ENCODE results near the gene ACTN3. TPM values are rescaled to one million over a fixed set of nuclear protein-coding genes. Genes with fewer than 3 reads are reported as not detected.

Gene ACTN3
- total RNA-seq = under 1 TPM; 0.18 to 0.30 (median 0.23) TPM
- total RNA-seq (2013) = 0.15 TPM
- total RNA-seq = 0 to 0.45 (median 0.17) reads per million in 29 experiments

DNA sequence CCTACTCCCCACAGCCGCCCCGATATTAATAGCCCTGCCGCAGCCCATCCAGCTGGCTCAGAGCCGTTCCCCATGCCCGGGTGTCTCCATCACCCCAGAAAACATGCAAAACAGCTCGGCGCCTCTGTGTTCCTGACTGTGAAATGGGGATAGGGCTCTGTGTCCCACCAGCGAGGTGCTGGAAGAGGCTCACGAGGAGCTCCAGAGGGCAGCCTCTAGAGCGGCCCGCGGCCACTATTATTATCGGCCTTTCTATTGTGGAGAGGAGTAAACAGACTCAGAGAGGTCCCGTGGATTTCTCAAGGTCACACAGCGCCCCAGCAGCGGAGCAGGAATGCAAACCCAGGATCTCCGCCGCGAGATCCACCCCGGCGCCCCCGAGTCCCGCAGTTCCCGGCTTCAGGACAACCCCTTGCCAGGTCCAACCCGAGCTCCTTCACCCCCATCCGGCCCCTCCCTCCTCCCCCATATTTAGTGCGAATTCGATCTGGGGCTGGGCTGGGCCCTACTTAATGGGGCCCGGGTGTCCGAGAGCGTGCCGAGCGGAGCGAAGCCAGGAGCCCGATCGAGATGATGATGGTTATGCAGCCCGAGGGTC, at the start of gene ACTN3:
Gene ACTN3 (plus strand): TSS at position 536 of the 598 bp plus-strand sequence. CDS start 35 bp downstream, at position 571.
- H3K27ac ChIP-seq (ENCODE audit: low read length) = peak within 1 kb of the TSS; percentile 82
- H3K9me3 Mint-ChIP-seq = no peaks in the 10 kb centered on the region
- H3K9me3 ChIP-seq = no peaks in the 10 kb centered on the region
- H3K27me3 Mint-ChIP-seq = no peaks in the 10 kb centered on the region
- peaks cover 14% of the 10 kb centered on the region for H3K36me3 Mint-ChIP-seq
- peaks cover 0 to 17% of the 10 kb centered on the region in 2 donors for H3K36me3 ChIP-seq (ENCODE audit: control insufficient read depth in 2 of 2, extremely low read depth in 1 of 2, insufficient read depth in 1 of 2, low read length in 1 of 2)
- peaks cover 8 to 42% of the 10 kb centered on the region in 2 experiments for H3K4me1 ChIP-seq (ENCODE audit: control insufficient read depth in 1 of 2, extremely low read depth in 1 of 2, insufficient read depth in 2 of 2, low read length in 2 of 2)
- peak within 1 kb of the TSS; percentile 57 to 86 for H3K4me3 ChIP-seq (ENCODE audit: control insufficient read depth in 1 of 2, extremely low read depth in 1 of 2, low read length in 1 of 2)
- H3K4me1 Mint-ChIP-seq = peaks cover 35 to 48% (median 44%) of the 10 kb centered on the region in 3 donors
- ChIA-PET POLR2A (interaction anchor here in 1 of 2 donors (1.8 kb wide), 1 partner anchor 73 kb away, joined by 7 read pairs; no protein-coding TSS in a partner anchor), CTCF (interaction anchor here (0.5 to 1.2 kb wide), 7 partner anchors 15 to 131 kb away, joined by 3 to 4 read pairs (median 3); partner anchors contain the start of genes CTSF (in 1 of the 2), PELI3 (in 1 of the 2), RBM14 (in 1 of the 2) and RBM4 (in 1 of the 2))
- H3K4me3 Mint-ChIP-seq = peak within 1 kb of the TSS; percentile 81 to 85 (median 85)
- DNase-seq (peak in 1 of 35 experiments; percentile 36), ATAC-seq (replicated peaks in 1 of 4) (peak in 1 of 4 experiments; percentile 0)
- WGBS (ENCODE audit: insufficient coverage) = 12% methylated on average over 23 of the region's 37 CpGs
- peaks cover 0 to 2% of the 10 kb centered on the region in 2 experiments for H3K27me3 ChIP-seq (replicated peaks in 1 of 2; ENCODE audit: control insufficient read depth in 2 of 2, extremely low read depth in 1 of 2, insufficient read depth in 2 of 2, low read length in 1 of 2)
- peak within 1 kb of the TSS; percentile 78 to 82 for H3K27ac Mint-ChIP-seq

DNA sequence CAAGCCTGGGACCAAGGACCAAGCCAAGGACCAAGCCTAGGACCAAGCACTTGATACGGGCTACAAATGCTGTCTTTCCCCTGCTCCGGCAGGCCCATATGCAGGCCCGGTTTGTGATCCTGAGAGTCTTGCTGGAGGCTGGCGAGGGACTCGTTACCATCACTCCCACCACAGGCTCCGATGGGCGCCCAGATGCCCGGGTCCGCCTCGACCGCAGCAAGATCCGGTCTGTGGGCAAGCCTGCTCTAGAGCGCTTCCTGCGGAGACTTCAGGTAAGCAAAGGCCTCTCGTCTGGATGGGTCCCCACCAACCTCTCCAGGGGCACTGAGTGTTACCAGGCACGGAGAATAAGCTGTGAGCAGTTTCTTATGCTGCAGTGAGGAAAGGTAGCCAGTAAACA, 49.5 kb upstream of the ACTN3 start:
- Mint-ChIP-seq H3K27me3 (no peaks in the 10 kb centered on the region), H3K27ac (no peak overlapping the region), H3K9me3 (no peaks in the 10 kb centered on the region), H3K4me1 (no peaks in the 10 kb centered on the region), H3K36me3 (peaks cover 26% of the 10 kb centered on the region), H3K4me3 (no peak overlapping the region)
- H3K27me3 ChIP-seq (replicated peaks in 1 of 2; ENCODE audit: control insufficient read depth in 2 of 2, extremely low read depth in 1 of 2, insufficient read depth in 2 of 2, low read length in 1 of 2) = no peaks in the 10 kb centered on the region
- no peak overlapping the region for H3K27ac ChIP-seq (ENCODE audit: low read length)
- WGBS (ENCODE audit: insufficient coverage) = 100% methylated on average over 14 of the region's 16 CpGs
- H3K9me3 ChIP-seq = no peaks in the 10 kb centered on the region
- no peak for ATAC-seq (replicated peaks in 1 of 4)
- no peaks in the 10 kb centered on the region for H3K4me1 ChIP-seq (ENCODE audit: control insufficient read depth in 1 of 2, extremely low read depth in 1 of 2, insufficient read depth in 2 of 2, low read length in 2 of 2)
- peaks cover 20 to 43% of the 10 kb centered on the region in 2 donors for H3K36me3 ChIP-seq (ENCODE audit: control insufficient read depth in 2 of 2, extremely low read depth in 1 of 2, insufficient read depth in 1 of 2, low read length in 1 of 2)
- DNase-seq = no peak
- no peak overlapping the region for H3K4me3 ChIP-seq (ENCODE audit: control insufficient read depth in 1 of 2, extremely low read depth in 1 of 2, low read length in 1 of 2)
- ChIA-PET POLR2A (no interaction called here), CTCF (interaction anchor here in 1 of 2 donors (0.6 kb wide), 1 partner anchor 120 kb away, joined by 4 read pairs; no protein-coding TSS in a partner anchor)

DNA sequence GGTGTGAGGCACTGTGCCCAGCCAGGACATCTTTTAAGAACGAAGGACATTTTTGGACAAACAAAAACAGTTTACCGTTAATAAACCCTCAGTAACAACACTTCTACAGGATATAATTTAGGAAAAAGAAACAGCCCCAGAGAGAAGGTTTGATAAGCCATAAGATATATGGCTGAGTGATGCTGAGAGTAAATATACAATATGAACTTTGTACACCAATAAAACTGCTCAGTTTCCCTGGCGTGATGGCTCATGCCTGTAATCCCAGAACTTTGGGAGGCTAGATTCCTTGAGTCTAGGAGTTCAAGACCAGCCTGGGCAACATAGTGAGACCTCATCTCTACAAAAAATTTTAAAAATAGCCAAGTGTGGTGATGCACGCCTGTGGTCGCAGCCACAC, 48.2 kb upstream of the ACTN3 start:
- ATAC-seq (replicated peaks in 1 of 4) = no peak
- H3K27me3 Mint-ChIP-seq = no peaks in the 10 kb centered on the region

DNA sequence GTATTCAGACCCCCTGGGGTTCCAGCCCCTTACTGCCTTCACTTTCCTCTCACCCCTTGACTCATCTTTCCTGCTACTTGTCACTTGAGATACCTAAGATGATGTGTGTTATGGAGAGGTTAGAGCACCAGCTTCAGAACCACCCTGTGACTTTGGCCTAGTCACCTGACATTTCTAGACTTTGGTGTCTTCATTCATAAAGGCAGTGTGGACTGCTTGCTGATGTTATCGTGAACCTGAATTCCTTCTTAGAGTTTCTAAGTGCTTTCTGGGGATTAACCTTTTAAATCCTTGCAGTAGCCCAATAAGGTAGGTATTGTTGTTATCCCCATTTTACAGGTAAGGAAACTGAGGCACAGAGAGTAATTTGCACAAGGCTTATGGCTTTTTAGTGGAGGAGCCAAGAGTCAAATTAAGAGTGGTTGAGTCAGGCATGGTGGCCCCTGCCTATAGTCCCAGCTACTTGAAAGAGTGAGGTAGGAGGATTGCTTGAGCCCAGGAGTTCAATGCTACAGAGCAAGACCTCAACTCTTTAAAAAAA, 41.4 kb upstream of the ACTN3 start:
- Histone ChIP-seq H3K4me3 (ENCODE audit: control insufficient read depth in 1 of 2, extremely low read depth in 1 of 2, low read length in 1 of 2) (no peak overlapping the region), H3K9me3 (no peaks in the 10 kb centered on the region), H3K27ac (ENCODE audit: low read length) (no peak overlapping the region), H3K36me3 (ENCODE audit: control insufficient read depth in 2 of 2, extremely low read depth in 1 of 2, insufficient read depth in 1 of 2, low read length in 1 of 2) (peaks cover 11 to 15% of the 10 kb centered on the region in 2 donors), H3K4me1 (ENCODE audit: control insufficient read depth in 1 of 2, extremely low read depth in 1 of 2, insufficient read depth in 2 of 2, low read length in 2 of 2) (peaks cover 3 to 4% of the 10 kb centered on the region in 2 experiments), H3K27me3 (replicated peaks in 1 of 2; ENCODE audit: control insufficient read depth in 2 of 2, extremely low read depth in 1 of 2, insufficient read depth in 2 of 2, low read length in 1 of 2) (no peaks in the 10 kb centered on the region)
- no CpG with 5 or more reads among the region's 1 CpG for WGBS (ENCODE audit: insufficient coverage)
- DNase-seq (no peak), ATAC-seq (replicated peaks in 1 of 4) (no peak)
- Mint-ChIP-seq H3K4me1 (peaks cover 3% of the 10 kb centered on the region in 3 donors), H3K4me3 (no peak overlapping the region), H3K27ac (no peak overlapping the region), H3K9me3 (no peaks in the 10 kb centered on the region), H3K36me3 (peaks cover 19% of the 10 kb centered on the region), H3K27me3 (no peaks in the 10 kb centered on the region)
- POLR2A ChIA-PET = no interaction called here
- CTCF ChIA-PET = interaction anchor here in 1 of 2 donors (0.6 kb wide), 1 partner anchor 13 kb away, joined by 5 read pairs; no protein-coding TSS in a partner anchor

More for the DNA sequence above, 48.2 kb upstream of the ACTN3 start:
- no peak for DNase-seq
- H3K36me3 Mint-ChIP-seq = peaks cover 19% of the 10 kb centered on the region
- H3K4me3 Mint-ChIP-seq = no peak overlapping the region
- H3K4me3 ChIP-seq (ENCODE audit: control insufficient read depth in 1 of 2, extremely low read depth in 1 of 2, low read length in 1 of 2) = no peak overlapping the region
- H3K9me3 Mint-ChIP-seq = no peaks in the 10 kb centered on the region
- H3K36me3 ChIP-seq (ENCODE audit: control insufficient read depth in 2 of 2, extremely low read depth in 1 of 2, insufficient read depth in 1 of 2, low read length in 1 of 2) = peaks cover 17 to 36% of the 10 kb centered on the region in 2 donors
- no peaks in the 10 kb centered on the region for H3K27me3 ChIP-seq (replicated peaks in 1 of 2; ENCODE audit: control insufficient read depth in 2 of 2, extremely low read depth in 1 of 2, insufficient read depth in 2 of 2, low read length in 1 of 2)
- no peaks in the 10 kb centered on the region for H3K4me1 ChIP-seq (ENCODE audit: control insufficient read depth in 1 of 2, extremely low read depth in 1 of 2, insufficient read depth in 2 of 2, low read length in 2 of 2)
- no peak overlapping the region for H3K27ac ChIP-seq (ENCODE audit: low read length)
- no peaks in the 10 kb centered on the region for H3K4me1 Mint-ChIP-seq
- POLR2A ChIA-PET = no interaction called here
- no CpG with 5 or more reads among the region's 5 CpGs for WGBS (ENCODE audit: insufficient coverage)
- no peak overlapping the region for H3K27ac Mint-ChIP-seq
- no peaks in the 10 kb centered on the region for H3K9me3 ChIP-seq
- CTCF ChIA-PET = no interaction called here

DNA sequence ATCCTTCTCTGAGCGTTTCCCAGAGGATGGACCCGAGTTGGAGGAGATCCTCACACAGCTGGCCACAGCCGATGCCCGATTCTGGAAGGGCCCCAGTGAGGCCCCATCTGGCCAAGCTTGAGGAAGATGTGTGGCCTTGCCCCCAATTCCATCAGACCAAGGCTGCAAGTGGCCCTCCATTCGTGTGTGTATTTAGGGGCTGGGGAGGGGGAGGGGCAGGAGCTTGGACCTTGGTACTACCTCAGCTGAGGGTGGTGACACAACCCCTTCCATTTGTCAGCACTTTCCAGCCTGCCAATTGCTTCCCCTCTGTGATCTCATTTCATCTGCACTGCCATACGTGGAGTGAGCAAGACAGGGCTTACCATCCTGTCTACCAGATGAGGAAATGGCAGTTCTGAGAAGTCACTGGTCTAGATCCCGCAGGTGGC, 37.6 kb upstream of the ACTN3 start:
- Histone ChIP-seq H3K9me3 (no peaks in the 10 kb centered on the region), H3K27ac (ENCODE audit: low read length) (no peak overlapping the region), H3K4me3 (ENCODE audit: control insufficient read depth in 1 of 2, extremely low read depth in 1 of 2, low read length in 1 of 2) (no peak overlapping the region), H3K36me3 (ENCODE audit: control insufficient read depth in 2 of 2, extremely low read depth in 1 of 2, insufficient read depth in 1 of 2, low read length in 1 of 2) (peaks cover 6 to 15% of the 10 kb centered on the region in 2 donors), H3K27me3 (replicated peaks in 1 of 2; ENCODE audit: control insufficient read depth in 2 of 2, extremely low read depth in 1 of 2, insufficient read depth in 2 of 2, low read length in 1 of 2) (no peaks in the 10 kb centered on the region), H3K4me1 (ENCODE audit: control insufficient read depth in 1 of 2, extremely low read depth in 1 of 2, insufficient read depth in 2 of 2, low read length in 2 of 2) (peaks cover 7 to 13% of the 10 kb centered on the region in 2 experiments)
- Mint-ChIP-seq H3K4me3 (peak overlapping the region in 1 of 3 donors; percentile 21), H3K36me3 (peaks cover 13% of the 10 kb centered on the region), H3K9me3 (no peaks in the 10 kb centered on the region), H3K27ac (no peak overlapping the region), H3K27me3 (no peaks in the 10 kb centered on the region), H3K4me1 (peaks cover 15 to 19% (median 17%) of the 10 kb centered on the region in 3 donors)
- 90% methylated on average over 3 of the region's 7 CpGs for WGBS (ENCODE audit: insufficient coverage)
- ChIA-PET POLR2A (no interaction called here), CTCF (interaction anchor here (0.6 to 0.8 kb wide), 3 partner anchors 40 to 1197 kb away, joined by 3 to 4 read pairs (median 3); no protein-coding TSS in a partner anchor)
- DNase-seq = no peak
- ATAC-seq (replicated peaks in 1 of 4) = no peak

DNA sequence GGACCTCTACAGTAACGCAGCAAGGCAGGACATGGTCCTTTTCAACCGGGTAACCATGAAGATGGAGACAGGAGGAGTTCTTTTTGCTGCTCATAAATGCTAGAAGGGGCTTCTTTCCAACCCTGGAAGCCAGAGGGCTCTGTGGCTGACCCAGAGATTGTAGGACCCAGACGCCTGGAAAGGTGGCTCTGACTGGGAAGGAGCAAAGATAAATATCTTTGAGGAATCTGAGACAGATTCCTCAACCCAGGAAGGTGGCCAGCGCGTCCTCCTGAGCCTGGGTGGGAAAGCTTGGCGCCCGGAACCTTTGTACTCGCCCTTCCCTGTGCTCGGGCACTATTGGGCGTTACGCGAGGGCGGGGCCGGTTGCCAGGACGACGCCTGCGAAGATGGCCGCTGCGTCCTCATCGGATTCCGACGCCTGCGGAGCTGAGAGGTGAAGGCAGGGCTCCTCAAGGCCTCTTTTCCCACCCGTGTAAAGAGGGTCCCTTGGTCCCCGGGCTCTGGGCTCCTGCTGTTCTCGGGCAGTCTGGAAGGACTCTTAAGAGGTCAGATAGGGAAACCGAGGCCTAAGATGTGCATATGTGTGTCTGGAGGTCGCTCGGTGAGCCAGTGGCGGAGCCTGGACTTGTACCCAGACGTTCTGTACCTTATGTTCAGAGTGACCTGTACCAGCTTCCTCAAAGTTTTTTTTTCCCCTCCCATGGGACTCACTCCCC, 36.3 kb upstream of the ACTN3 start, which contains the start of gene BBS1:
Gene BBS1 (plus strand): TSS at position 365 of the 719 bp plus-strand sequence. CDS start 25 bp downstream, at position 390.
- peaks cover 5% of the 10 kb centered on the region for H3K36me3 Mint-ChIP-seq
- peak within 1 kb of the TSS; percentile 86 to 88 (median 87) for H3K4me3 Mint-ChIP-seq
- H3K9me3 Mint-ChIP-seq = no peaks in the 10 kb centered on the region
- peaks cover 7 to 13% of the 10 kb centered on the region in 2 experiments for H3K4me1 ChIP-seq (ENCODE audit: control insufficient read depth in 1 of 2, extremely low read depth in 1 of 2, insufficient read depth in 2 of 2, low read length in 2 of 2)
- ATAC-seq (replicated peaks in 1 of 4) (peak; percentile 97 to 99 (median 98)), DNase-seq (peak; percentile 62 to 88 (median 77))
- H3K4me1 Mint-ChIP-seq = peaks cover 15 to 19% (median 17%) of the 10 kb centered on the region in 3 donors
- no peaks in the 10 kb centered on the region for H3K27me3 ChIP-seq (replicated peaks in 1 of 2; ENCODE audit: control insufficient read depth in 2 of 2, extremely low read depth in 1 of 2, insufficient read depth in 2 of 2, low read length in 1 of 2)
- ChIA-PET POLR2A (interaction anchor here (0.5 to 0.6 kb wide), 3 partner anchors 44 to 109 kb away, joined by 3 to 8 read pairs (median 4); partner anchors contain the start of gene PELI3 (in 1 of the 2)), CTCF (interaction anchor here (0.6 to 1.2 kb wide), 4 partner anchors 10 to 787 kb away, joined by 3 to 8 read pairs (median 6); no protein-coding TSS in a partner anchor)
- no peaks in the 10 kb centered on the region for H3K9me3 ChIP-seq
- 2% methylated on average over 27 of the region's 31 CpGs for WGBS (ENCODE audit: insufficient coverage)
- H3K27me3 Mint-ChIP-seq = no peaks in the 10 kb centered on the region
- H3K27ac Mint-ChIP-seq = peak within 1 kb of the TSS; percentile 46 to 69
- H3K27ac ChIP-seq (ENCODE audit: low read length) = no peak within 1 kb of the TSS
- peak within 1 kb of the TSS; percentile 60 to 90 for H3K4me3 ChIP-seq (ENCODE audit: control insufficient read depth in 1 of 2, extremely low read depth in 1 of 2, low read length in 1 of 2)
- peaks cover 3 to 16% of the 10 kb centered on the region in 2 donors for H3K36me3 ChIP-seq (ENCODE audit: control insufficient read depth in 2 of 2, extremely low read depth in 1 of 2, insufficient read depth in 1 of 2, low read length in 1 of 2)
